NCI-H446 (cell line): ENCODE measurements around the gene SPATS2L.

ENCODE experiments used
- DNase-seq, 2 experiments: peaks; one replicate each; lab custom pipeline; 2025; lab: John Stamatoyannopoulos, UW

SPATS2L gene

DNA sequence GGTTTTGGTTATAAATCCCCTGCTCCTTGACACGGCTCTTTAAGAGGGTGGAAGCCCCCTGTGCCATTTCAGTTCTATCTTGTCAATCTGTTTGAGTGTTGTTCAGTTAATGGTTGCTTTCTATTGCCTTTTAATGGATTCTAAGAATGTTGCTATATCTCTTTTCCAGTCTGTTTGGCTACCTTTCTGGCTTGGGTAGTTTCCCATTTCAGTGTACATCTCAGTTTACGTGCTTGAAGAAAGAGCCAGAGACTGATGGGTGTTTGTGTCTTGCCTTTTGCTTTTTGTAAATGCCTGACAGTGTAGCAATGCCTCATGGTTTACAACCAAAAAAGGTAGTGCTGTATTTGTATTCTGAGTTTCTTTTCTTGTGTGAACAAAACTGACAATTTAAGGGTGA is 45.3 kb downstream of the SPATS2L start:
- no peak for DNase-seq

- no peak for DNase-seq
These were observed 46.1 kb downstream of the SPATS2L start for GRCh38 chr2:200352636-200353035.

GRCh38 chr2:200353120-200353519 is 46.6 kb downstream of the SPATS2L start:
- DNase-seq: no peak

DNA sequence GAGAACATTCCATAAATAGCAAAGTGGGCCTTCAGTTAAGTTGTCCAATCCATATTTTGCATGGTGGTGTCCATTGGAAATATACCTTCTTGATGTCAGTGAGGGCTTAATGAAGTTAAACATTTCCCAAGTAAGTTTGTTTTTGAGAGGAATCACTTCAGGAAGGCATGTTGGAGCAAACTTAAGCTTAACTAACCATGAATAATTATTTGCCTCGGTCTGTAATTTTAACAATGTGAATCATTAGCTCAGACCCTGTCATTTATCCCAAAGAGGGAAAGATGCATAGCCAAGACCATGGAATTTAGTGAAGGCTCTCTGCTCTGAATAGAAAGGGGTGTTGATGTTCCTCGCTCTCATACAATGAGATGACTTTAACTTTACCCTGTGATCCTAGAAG is 47.4 kb downstream of the SPATS2L start:
- no peak for DNase-seq

GRCh38 chr2:200354833-200355751 is 48.6 kb downstream of the SPATS2L start:
- DNase-seq: no peak

DNA sequence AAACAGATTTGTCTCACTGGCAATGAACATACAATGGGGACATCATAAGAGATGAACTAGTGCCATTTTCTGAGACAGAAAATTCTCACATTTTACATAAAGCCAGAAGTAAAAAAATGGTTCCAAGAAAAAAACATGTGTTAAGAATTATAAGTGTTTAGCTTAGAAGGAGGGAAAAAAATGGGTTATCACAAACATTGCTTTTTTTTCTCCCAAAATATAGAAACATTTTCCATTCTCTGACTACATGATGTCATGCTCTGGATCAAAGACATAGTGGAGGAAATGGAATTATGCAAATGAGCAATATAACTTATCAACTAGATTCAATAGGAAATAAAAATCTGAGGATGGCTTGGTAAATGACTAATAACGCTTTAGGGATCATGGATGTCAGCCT is 49.8 kb downstream of the SPATS2L start:
- DNase-seq: no peak

GRCh38 chr2:200356857-200357384 is 50.4 kb downstream of the SPATS2L start:
- DNase-seq: no peak

DNA sequence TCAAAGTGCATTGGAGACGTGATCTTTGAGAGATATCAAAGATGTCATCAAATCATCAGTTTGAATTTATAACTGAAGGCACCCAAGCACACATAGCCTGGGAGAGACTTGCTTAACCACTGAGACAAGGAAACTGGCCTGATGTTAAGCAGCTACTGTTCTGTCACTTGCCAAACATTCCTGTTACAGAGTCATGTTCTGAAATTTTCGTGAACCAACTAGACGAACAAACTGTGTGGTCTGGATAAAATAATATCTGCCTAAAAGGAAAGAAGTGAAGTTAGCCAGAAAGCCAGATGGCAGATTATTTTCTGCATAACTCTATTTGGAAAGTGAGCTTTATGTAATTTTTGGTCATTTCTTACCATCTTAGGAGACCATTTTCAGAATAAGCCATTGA is 51.4 kb downstream of the SPATS2L start:
- no peak for DNase-seq

GRCh38 chr2:200359552-200359951 is 53.1 kb downstream of the SPATS2L start:
- DNase-seq: no peak

DNA sequence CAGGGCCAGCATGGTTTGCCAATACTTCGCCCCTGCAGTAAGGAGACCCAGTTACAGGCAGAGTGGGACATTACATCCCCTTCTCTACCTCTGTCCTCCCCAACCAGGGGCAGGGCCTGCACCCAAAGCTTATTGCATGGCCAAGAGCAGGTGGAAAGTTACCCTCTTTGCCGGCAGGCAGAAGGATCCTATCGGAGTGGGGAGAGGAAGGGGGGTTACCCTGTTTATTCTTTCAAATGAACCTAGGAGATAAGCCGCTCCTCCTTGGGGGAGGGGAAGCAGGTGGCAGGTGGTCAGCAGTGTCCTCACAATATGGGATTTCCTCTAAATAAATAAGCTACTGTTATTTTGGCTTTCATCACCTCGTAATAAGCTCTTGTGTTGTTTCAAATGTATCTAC is 53.9 kb downstream of the SPATS2L start:
- DNase-seq: no peak

GRCh38 chr2:200362202-200362917 is 55.9 kb downstream of the SPATS2L start:
- no peak for DNase-seq

DNA sequence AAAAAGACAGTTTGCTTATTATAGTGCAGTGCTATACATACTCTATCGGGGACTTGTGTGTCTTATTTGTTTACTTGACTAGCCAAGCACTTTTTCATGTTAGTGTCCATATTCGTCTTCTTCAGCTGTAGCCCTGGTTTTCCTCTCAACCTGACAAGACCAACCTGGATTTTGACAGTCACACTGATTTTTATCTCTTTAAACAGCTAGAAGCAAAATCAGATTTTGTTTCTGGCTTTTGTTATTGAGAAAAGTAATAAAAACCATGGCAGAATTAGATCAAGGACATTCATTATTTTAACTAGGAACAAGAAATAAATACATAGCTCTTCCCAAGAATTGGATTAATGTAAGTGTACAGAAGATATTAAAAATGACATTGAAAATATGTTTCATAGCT is 56.8 kb downstream of the SPATS2L start:
- DNase-seq: no peak

DNA sequence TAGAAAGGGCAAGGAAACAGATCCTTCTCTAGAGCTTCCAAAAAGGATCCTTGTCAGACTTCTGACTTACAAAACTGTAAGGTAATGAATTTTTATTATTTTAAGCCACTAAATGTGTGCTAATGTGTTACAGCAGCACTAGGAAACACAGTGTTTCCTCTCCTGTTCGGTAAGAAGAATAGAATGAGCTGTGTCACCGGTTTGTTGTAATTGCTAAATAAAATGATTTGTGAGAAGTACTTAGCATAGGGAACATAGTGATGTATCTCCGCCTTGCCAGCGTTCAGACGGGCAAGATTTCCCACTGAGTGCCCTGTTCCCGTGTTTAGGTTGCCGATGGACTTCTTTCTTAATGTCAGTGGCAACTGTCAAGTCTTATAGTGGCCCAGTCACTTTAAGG is 57.6 kb downstream of the SPATS2L start:
- DNase-seq: no peak

GRCh38 chr2:200364620-200365019 is 58.1 kb downstream of the SPATS2L start:
- DNase-seq: no peak

GRCh38 chr2:200365209-200365608 is 58.7 kb downstream of the SPATS2L start:
- DNase-seq: no peak

GRCh38 chr2:200367155-200367554 is 60.7 kb downstream of the SPATS2L start:
- DNase-seq: no peak

DNA sequence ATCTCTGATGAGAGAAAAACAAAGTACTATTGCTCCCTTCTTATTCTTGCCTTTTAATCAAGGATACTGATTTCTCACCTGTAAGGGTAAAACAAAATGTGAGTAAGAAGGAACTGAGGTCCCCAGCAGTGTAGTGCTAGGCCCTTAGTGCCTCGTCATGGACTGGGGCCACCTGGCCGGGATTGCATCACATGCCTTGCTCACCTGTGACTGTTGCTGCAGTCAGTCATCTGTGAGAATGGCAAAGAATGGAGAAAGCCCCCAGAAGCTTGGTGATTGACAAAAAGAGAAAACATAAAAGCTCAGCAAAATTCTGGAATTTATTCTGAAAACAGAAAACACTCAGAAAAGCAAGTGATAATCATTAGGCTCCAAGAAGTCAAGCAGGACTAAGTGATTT is 63.4 kb downstream of the SPATS2L start:
- DNase-seq: no peak

- DNase-seq: no peak
These were observed 66.7 kb downstream of the SPATS2L start for GRCh38 chr2:200373231-200373630.

DNA sequence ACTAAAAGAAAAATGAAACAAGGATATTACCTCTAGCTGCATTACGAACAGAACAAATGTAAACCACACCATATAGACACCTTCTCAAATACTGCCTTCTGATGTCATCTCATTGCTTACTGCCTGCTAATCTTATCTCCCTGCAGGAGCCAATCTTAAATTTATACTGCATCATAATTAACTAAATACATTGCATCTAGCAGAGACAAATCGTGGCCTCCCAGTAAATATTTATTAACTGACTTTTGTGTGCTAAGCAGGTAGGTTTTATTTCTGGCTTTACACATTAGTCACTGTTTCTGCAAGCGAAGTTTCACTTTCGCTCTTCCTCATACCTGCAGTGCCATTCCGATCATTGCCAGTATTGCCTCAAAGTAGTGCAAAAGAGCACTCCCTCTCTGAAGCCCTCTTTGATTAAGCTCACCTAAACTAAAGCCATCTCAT is 67.5 kb downstream of the SPATS2L start:
- DNase-seq: no peak

DNA sequence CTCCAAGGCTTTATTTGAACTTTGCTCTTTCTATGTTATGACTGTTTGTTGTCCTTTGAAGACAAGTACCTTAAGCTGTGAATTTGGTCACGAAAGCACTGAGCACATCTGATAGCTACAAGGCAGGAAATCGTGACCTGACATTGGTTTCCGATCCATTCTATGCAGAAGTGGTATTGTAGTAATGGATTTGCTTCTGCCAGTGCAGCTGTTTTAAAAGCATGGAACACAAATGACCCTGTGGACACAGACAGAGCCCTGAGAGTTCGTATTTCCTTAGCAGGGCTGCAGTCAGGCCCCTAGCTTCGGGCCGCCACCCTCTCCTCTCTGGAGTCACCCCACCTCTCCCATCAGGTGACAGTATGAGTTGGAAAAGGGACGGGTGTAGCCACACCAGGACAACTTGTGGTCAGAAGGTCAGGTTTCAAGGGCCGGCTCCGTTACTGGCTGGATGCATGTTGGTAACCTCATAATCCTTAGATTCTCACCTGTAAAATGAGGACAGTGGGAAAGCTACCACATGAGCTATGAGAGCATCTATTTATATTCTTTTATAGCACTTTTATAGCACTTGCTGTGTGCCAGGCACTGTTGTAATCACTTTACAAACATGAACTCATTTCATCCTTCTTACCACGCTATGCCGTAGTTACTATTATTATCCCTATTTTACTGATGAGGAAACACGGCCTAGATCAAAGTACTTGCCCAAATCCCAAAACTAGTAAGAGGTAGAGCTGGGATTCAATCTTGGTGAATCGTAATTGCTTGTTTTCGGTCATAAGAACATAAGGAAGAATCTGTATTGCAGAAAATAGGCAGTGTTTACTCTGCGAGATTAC is 70.2 kb downstream of the SPATS2L start:
- DNase-seq: no peak

- DNase-seq: no peak
These were observed 71.2 kb downstream of the SPATS2L start for GRCh38 chr2:200377355-200378336.
